HG02970 (cell line): ENCODE data around the gene FBXL5.

Experiments used
- ATAC-seq: cut with Tn5 transposase; IDR thresholded peaks from one replicate; pipeline ENCODE4 v1.9.1; 2021; ENCODE audit warnings: mild to moderate bottlenecking, moderate library complexity, moderate number of reproducible peaks; ENCODE audit not compliant: unreplicated experiment, low FRiP score

Gene FBXL5

DNA sequence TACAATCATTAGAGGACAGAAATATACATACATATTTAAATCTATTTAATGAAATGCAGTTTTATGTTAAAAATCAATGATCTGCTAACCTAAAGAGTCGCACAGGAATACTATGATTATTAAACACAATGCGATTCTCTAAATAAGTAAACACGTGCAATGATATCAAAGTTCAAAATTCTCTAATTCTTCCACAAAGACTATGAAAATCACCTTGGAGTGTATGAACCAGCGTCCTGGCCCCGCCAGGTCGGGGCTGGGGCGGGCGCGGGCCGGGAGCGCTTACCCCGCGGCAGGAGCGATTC lies 25.9 kb upstream of the FBXL5 start:
- no peak for ATAC-seq

DNA sequence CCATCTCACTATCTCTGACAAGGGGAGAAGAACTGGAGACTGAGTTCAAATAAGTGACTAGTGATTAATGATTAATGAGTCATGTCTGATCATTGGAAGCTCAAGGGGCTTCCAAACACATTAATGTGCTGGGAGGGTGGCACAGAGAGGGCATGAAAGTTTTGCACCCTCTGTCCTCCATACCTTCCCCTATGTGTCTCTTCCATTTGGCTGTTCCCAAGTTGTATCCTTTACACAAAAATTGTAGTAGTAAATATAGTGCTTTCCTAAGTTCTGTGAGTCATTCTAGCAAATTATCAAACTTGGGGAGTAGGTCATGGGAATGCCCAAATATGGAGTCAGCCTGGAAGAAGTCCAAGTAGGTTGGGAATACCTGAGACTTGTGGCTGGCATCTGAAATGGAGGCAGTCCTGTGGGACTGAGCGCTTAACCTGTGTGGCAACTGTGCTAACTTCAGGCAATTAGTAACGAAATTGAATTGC lies 22.4 kb upstream of the FBXL5 start:
- no peak for ATAC-seq

DNA sequence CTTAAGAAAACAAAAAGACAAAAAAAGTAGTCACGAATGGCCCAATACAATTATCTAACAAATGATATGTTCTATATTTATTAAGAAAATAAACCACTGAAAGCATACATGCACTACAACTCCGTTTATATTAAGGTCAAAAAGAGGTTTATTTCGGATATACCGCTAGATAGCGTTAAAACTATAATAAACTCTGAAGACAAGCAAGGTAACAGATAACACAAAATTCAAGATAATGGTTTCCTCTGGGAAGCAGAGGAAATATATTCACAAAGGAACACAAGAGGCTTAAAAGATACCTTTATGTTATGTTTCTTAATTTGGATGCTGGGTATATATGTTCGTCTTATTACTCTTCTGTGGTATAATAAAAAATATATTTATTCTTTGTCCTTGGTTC lies 21.7 kb upstream of the FBXL5 start:
- ATAC-seq, result no peak

DNA sequence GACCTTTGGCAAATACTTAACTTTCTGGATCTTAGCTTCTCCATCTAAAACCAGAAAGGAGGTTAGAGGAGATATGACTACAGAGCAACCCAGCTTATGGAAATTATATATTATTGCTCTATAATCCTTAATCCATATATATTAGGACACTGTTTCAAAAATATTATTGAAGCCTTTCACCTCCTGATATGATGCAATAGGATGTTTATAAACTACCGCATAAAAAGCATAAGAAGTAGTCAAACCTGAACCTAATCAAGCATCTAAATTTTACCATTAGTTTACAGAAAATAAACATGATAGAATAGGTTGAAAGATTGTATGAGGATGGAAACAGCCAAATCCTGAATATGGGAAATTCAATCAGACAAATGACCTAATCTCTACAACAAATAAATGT lies 20.9 kb upstream of the FBXL5 start:
- ATAC-seq, result no peak

DNA sequence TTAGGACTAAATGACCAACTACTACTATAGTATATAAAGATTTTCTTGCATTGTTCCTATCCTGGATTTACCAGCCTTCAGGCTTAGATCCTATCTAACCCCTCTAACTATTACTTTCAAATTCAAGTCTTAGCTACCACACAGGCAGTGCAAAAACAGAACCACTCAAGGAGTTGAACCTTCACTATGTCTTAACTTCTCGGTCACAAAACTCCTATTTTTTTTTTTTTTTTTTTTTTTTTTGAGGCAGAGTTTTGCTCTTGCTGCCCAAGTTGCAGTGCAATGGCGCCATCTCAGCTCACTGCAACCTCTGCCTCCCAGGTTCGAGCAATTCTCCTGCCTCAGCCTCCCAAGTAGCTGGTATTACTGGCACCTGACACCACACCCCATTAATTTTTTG lies 20.2 kb upstream of the FBXL5 start:
- no peak for ATAC-seq

DNA sequence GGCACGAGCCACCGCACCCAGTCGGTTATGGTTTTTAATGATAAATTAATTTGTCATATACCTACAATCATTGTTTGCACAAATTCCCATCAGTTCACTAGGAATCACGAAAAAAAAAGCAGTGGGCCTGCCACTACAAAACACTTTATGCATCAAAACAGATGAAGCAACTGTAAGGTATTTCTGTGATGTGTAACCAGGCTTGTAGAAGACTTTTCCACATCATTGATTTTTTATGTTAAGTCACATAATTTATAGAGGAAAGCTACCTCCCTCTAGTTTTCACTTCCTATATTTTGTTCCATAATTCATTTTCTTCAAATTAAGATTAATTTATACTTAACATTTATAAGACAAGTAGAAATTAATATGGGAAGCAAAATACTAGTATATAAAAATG lies 19.8 kb upstream of the FBXL5 start:
- no peak for ATAC-seq

DNA sequence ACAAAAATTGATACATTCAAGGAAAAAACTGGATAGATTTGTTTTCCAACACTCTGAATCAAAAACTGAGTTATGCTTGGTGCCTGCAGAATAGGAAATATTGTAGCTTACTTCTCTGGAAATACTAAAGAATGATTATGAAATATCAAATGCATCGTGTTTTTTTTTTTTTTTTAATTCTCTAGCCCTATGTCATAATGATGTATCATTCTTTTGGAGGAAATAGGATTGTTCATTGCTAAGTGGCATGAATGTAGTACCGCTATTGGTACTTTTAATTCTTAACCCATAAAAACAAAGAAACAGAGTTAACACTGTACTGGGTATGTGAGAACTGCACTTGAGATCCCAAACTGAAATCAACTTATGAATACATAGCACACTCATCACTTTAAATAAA lies 18.9 kb upstream of the FBXL5 start:
- ATAC-seq, result no peak

DNA sequence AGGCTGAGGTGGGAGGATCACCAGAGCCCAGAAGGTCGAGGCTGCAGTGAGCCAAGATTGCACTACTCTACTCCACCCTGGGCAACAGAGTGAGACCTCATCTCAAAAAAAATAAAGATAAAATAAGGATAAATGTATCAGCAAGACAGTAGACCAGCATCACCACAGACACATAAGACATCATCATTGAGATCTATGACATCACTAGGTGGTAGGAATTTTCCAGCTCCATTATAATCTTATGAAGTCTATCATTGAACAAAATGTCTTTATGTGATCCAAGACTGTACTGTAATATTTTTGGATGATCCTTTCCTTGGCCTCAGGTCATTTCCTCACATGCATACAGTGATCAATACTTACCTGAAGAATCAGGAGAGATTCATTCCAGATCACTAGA lies 18.2 kb upstream of the FBXL5 start:
- ATAC-seq, result no peak

DNA sequence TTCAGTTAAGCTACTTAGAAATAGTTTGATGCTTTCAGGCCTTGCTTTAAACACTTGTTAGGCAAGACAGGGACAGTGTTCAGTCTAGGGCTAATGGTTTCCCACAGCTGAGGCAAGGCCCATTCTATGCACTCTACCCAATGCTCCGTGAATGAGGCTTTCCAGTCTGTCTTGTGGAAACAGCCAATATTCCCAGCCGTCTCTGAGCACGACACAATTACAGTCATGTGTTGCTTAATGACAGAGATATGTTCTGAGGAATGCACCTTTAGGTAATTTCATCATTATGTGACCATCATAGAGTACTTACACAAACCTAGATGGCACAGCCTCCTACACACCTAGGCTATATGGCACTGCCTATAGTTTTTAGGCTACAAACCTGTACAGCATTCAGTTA lies 16.9 kb upstream of the FBXL5 start:
- ATAC-seq, result no peak

DNA sequence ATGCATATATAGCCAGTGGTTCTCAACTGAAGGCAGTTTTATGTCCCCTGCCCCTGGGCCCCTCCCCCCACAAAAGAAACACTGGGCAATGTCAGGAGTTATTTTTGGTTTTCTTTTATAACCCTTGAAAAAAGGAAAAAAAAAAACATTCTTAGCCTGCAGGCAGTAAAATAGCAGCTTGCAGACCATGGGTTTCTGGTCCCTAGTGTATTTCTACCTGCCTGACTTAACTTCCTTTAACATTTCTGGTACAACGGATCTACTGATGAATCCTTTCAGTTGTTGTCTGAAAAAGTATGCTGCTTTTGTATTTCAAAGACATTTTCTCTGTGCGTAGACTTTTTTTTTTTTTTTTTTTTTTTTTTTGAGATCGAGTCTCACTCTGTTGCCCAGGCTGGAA lies 15.4 kb upstream of the FBXL5 start:
- ATAC-seq, result no peak

DNA sequence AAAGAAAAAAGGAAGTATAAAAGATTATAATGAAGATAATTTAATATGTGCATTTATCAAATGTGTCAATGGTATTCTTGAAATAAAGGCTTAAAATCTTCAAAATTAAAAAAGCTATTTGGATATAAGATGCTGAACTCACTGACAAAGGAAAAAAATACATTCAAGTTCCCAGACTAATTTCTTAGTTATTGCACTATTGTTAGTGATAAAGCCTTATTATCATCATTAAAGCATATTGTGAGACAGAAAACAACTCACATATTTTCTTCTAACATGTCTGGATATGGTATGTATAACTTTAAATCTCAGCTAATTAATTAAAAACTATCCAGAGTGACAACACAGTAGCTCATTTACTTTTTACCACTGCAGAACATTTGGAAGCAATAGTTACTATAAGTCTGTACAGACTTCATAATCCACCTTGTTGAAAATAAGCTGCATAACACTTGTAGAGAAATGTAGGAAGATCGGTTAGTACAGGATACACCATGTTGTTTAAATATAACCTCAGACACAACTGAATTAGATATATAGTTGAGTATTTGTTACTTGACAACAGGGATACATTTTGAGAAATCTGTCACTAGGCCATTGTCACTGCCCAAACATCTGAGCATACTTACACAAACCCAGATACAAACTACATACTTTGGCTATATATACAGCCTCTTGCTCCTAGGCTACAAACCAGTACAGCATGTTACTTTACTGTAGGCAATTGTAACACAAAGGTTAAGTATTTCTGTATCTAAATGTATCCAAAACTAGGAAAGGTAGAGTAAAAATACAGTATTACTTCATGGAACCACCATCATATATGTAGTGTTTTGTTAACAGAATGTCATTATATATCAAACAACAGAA lies 13.6 kb upstream of the FBXL5 start:
- ATAC-seq, result no peak

DNA sequence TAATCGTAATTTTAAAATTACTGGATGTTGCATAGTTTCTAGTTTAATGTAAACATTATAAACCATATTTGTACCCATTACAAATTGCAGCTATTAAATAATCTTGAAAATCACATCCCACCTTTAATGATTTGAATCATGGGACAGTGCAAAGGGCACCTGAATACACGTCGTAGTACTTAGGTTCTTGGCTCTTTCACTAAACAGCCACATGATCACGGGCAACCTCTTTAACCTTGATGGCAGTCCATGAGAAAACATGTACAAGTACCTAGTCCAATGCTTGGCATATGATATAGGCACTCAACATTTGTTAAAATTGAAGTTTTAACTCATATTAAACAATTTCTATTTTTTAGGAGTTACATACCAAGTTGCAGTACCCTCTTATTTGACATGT lies 11.8 kb upstream of the FBXL5 start:
- no peak for ATAC-seq

DNA sequence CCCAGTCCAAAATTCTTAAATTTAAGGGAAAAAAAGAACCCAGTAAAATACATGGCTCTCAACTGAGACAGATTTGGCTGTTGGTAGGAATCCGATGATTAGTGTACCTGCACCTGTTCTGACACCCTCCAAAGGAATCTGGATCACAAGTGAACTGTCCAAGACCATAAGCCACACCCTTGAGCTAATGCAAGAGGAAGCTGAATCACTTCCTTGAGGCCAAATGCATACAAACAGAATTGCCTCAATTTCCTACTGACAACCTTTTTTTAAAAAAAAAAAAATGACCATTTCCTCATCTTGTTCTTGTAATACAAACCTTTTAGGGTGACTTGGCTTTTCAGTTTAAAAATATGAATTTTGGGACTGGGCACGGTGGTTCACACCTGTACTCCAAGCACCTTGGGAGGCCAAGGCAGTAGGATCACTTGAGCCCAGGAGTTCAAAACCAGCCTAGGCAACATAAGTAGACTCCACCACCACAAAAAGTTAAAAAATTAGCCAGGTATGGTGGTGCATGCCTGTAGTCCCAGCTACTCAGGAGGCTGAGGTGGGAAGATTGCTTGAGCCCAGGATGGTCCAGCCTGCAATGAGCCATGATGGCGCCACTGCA lies 10.7 kb upstream of the FBXL5 start:
- no peak for ATAC-seq

DNA sequence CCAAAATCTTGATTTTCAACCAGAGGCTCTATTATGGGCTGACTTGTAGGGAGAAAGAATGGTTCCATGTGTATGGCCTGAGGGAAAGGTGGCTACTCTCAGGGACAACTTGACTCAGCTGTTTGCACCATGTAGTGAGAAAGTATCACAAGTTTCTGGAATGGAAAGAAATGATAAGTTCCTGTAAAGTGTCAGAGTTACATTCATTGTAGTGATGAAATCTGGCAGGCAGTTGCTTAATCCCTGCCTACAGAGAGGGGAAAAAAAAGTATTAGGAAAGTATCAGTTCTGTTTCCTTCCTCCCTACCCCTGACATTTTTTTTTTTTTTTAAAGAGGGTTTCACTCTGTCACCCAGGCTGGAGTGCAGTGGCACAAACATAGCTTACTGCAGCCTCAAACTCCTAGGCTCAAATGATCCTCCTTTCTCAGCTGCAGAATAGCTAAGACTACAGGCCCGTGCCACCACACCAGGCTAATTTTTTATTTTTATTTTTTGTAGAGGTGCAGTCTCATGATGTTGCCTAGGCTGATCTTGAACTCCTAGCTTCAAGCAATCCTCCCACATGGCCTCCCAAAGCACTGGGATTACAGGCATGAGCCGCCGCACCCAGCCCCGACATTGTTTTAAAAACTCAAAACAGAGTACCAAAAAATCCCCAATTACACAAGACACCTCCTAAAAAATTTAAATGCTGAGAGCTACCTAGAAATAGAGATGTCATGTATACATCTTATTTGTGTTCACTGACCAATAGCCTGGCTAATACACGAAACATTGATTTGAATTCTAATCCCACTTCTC lies 4.8 kb upstream of the FBXL5 start:
- no peak for ATAC-seq

DNA sequence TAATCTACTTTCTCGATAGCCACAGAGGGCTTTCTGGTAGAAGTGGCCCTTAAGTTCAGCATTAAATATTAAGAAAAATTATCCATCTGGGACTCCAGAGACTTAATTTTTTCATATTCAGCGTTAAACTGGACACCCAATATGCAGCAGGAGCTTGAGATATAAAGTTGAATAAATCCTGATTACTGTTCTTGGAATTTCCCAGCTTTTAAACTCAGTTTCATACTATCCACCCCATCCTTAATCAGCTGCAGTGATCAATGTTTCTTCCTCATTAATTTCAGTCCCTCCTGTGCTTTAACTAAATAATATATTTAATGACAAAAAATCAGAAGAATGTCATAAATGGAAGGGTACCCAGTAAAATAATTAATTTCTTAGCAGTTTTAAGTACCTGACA lies 3.6 kb upstream of the FBXL5 start:
- ATAC-seq, result no peak

DNA sequence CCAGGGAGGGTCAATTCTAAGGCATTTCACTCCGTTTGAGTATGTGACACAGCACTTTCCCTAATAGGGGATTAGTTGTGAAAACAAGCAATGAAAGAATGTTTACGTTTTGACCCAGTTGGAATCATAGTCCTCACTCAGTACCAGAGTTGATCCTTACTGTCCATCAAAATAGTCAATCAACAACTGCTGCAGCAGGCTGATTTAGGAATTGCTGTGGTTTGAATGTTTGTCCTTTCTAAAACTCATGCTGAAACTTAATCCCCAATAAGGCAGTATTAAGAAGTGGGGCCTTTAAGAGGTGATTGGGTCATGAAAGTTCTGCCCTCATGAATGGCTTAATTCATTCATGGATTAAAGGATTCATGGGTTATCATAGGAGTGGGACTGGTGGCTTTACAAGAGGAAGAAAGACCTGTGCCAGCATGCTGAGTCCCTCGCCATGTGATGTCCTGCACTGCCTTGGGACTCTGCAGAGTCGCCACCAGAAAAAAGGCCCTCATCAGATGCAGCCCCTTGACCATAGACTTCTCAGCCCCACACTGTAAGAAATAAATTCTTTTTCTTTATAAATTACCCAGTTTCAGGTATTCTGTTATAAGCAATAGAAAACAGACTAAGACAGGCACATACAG lies 3.1 kb upstream of the FBXL5 start:
- no peak for ATAC-seq

DNA sequence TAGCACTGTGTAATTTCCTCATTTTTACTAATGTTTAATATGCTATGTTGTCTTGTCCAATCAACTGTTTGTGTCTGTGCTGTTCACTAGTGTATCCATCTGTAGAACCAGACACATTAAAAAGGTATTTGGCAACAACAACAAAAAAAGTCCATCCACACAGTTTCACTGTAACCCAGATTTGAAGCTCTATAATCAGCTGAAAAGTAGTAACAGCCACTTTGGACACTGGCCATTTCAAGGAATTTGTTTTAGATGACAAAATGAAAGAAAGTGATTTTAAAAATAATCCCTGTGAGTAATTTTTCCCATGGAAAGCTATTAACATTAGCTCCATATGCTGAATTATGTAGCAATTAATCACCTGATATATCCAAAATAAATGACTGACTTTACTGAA lies 2.2 kb upstream of the FBXL5 start:
- ATAC-seq, result no peak

DNA sequence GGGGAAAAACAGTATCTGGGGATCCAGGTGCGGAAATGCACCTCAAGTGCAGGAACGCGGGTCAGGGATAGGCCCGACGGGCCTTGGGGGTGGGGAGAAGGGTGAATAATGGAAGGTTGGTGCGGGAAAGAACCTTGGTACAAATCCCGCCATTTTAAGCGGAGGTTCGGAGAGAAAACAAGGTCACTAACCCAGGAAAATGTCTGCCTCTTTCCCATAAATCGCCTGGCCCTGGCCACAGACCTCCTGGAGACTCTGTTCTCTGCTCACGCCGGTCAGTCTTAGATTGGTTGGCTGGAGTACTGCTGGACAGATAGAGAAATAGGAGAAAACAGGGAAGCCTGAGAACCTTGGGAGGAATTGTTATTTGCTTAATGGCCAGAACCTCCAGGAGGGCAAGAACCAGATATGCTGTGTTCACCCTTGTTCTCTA lies 897 bp upstream of the FBXL5 start:
- ATAC-seq, result no peak

DNA sequence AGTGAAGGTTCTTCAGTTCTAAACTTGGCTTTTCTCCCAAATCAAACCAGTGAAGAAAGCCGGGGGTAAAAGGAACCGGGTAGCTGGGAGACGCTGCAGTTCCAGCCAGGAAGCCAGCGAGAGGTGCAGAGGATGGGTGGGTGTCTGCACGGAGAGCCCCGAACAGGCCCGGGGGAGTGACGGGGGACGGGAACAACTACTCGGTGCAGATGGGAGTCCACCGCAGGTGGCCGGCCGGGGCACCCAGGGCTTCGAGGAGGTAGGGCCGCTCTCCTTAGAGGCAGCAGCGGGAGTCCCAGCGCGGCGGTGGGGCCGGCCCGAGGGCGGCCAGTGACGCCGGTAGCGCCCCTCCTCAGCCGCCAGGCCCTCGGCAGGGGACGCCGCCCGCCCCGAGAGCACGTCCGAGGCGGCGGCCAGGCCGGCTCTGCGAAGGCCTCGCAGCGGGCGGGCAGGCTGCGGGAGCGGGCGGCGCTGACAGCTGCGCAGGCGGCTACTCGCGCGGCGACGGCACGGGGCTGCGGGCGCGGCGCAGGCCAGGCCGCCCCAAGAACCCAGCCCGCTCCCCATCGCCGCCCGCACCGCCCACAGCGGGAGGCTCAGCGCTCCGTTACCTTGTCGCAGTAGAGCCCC lies 449 bp downstream of the FBXL5 start:
- ATAC-seq, result peak; percentile 48

DNA sequence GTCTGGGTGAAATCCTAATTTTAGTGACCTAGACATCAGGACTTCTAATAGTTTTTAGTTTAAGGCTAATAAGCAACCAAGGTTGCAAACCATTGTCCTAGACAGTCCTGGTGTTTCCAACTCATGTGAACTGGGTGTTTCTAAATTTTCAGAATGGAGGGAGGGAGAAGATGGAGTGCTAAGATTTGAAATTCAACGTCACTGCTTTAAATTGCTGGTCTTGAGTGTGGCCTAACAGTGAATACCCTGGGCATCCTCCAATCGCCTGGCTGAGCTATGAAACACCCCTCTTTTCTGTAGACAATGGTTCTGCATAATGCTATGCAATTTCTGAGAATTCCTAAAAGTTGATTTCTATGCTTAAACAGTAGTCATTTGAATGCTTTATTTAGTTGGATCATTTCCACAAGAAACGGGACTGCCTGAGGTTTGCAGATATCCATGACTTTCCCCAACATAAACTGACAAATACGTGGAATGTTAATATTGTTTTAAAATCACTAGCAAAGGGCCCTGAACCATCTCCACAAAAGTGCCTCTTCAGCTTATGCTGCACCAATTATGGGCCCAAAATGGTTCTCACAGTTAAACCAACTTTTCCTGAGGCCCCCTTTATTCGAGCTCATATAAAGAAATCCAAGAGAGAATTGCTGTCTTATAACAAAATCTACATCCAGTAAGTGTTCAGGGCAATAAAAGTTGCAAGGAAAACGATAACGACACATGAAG lies 1.1 kb downstream of the FBXL5 start:
- no peak for ATAC-seq
